Measurements from ENCODE around the gene ST13. TPM values are rescaled to one million over a fixed set of nuclear protein-coding genes. Genes with fewer than 3 reads are reported as not detected.

ST13 gene
- polyA plus RNA-seq, 1 donor (not counting 4 experiments of a cell fraction or from before 2014, with no cell fraction given) = 185 TPM

GRCh38 chr22:40898850-40899357 is 42.5 kb upstream of the ST13 start:
- H3K79me2 ChIP-seq (ENCODE audit: control insufficient read depth, insufficient read depth, low read length) = no peaks in the 10 kb centered on the region
- dilution Hi-C loops (cut with MboI; ENCODE audit: extremely low pct_ligation_motif_present, low sequenced_read_pairs) = no loop called here
- FAIRE-seq = peak; percentile 82
- H3K27ac ChIP-seq (ENCODE audit: control insufficient read depth, insufficient read depth, low read length) = no peak overlapping the region
- H3K36me3 ChIP-seq (ENCODE audit: control insufficient read depth in 2 of 2, extremely low read depth in 1 of 2, insufficient read depth in 2 of 2, low read length in 2 of 2) = no peaks in the 10 kb centered on the region
- peaks cover 3% of the 10 kb centered on the region for H3K4me1 ChIP-seq (ENCODE audit: control insufficient read depth, extremely low read depth, insufficient read depth, low read length)
- H2AFZ ChIP-seq (ENCODE audit: control insufficient read depth, low read length) = no peak overlapping the region
- DNase-seq (ENCODE audit: low read depth, low spot score) = no peak
- no peaks in the 10 kb centered on the region for H4K20me1 ChIP-seq (ENCODE audit: control insufficient read depth, extremely low read depth, insufficient read depth, low read length)
- H3K4me3 ChIP-seq (ENCODE audit: control insufficient read depth in 2 of 3, extremely low read depth in 1 of 3, insufficient read depth in 2 of 3, low read depth in 1 of 3, low read length in 3 of 3) = no peak overlapping the region
- TF ChIP-seq CTCF (optimal IDR thresholded peaks at IDR 0.05 in 1 of 3, IDR thresholded peaks at IDR 0.05 in 1 of 3, conservative IDR thresholded peaks at IDR 0.05 in 1 of 3; ENCODE audit: extremely low read depth in 1 of 3, insufficient read depth in 2 of 3, low read length in 3 of 3) (peak in 2 of 3 experiments; percentile 42 to 67), EZH2 (IDR thresholded peaks at IDR 0.05; ENCODE audit: low read length) (no peak)
- no peaks in the 10 kb centered on the region for H3K27me3 ChIP-seq (ENCODE audit: control insufficient read depth, extremely low read depth, insufficient read depth, low read length)
- H3K9me1 ChIP-seq (ENCODE audit: control insufficient read depth, extremely low read depth, insufficient read depth, low read length) = no peaks in the 10 kb centered on the region
- H3K9ac ChIP-seq (ENCODE audit: control insufficient read depth, extremely low read depth, insufficient read depth, low read length) = no peak overlapping the region
- H3K4me2 ChIP-seq (ENCODE audit: control insufficient read depth, extremely low read depth, insufficient read depth, low read depth, low read length) = peak overlapping the region; percentile 38
- H3K9me3 ChIP-seq (ENCODE audit: control insufficient read depth, low read depth, low read length) = no peaks in the 10 kb centered on the region

DNA sequence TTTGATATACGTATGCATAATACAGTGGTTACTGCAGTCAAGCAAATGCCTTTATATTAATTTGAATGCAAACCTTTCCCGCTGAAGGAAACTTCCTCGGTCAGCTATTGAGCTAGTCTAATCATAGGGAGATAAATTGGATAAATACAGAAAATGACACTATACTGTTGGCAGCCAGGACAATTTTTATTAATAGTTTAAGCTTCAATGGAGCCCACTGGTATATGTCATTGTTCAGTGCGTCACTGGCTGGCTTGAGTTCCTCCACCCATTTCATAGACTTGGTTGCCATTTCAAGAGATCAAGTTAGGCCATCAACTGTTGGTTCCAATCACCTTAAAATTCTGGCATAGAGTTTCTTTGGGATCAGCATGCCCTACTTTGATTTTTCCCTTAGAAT is 38.0 kb upstream of the ST13 start:
- Histone ChIP-seq H3K36me3 (ENCODE audit: control insufficient read depth in 2 of 2, extremely low read depth in 1 of 2, insufficient read depth in 2 of 2, low read length in 2 of 2) (peaks cover 0 to 3% of the 10 kb centered on the region in 2 experiments), H3K27me3 (ENCODE audit: control insufficient read depth, extremely low read depth, insufficient read depth, low read length) (no peaks in the 10 kb centered on the region), H3K4me3 (ENCODE audit: control insufficient read depth in 2 of 3, extremely low read depth in 1 of 3, insufficient read depth in 2 of 3, low read depth in 1 of 3, low read length in 3 of 3) (no peak overlapping the region), H3K9ac (ENCODE audit: control insufficient read depth, extremely low read depth, insufficient read depth, low read length) (no peak overlapping the region), H3K9me3 (ENCODE audit: control insufficient read depth, low read depth, low read length) (no peaks in the 10 kb centered on the region), H3K4me1 (ENCODE audit: control insufficient read depth, extremely low read depth, insufficient read depth, low read length) (peaks cover 3% of the 10 kb centered on the region), H3K27ac (ENCODE audit: control insufficient read depth, insufficient read depth, low read length) (no peak overlapping the region), H3K4me2 (ENCODE audit: control insufficient read depth, extremely low read depth, insufficient read depth, low read depth, low read length) (no peak overlapping the region), H3K79me2 (ENCODE audit: control insufficient read depth, insufficient read depth, low read length) (no peaks in the 10 kb centered on the region), H3K9me1 (ENCODE audit: control insufficient read depth, extremely low read depth, insufficient read depth, low read length) (no peaks in the 10 kb centered on the region), H2AFZ (ENCODE audit: control insufficient read depth, low read length) (no peak overlapping the region), H4K20me1 (ENCODE audit: control insufficient read depth, extremely low read depth, insufficient read depth, low read length) (no peaks in the 10 kb centered on the region)
- TF ChIP-seq EZH2 (IDR thresholded peaks at IDR 0.05; ENCODE audit: low read length) (no peak), CTCF (optimal IDR thresholded peaks at IDR 0.05 in 1 of 3, IDR thresholded peaks at IDR 0.05 in 1 of 3, conservative IDR thresholded peaks at IDR 0.05 in 1 of 3; ENCODE audit: extremely low read depth in 1 of 3, insufficient read depth in 2 of 3, low read length in 3 of 3) (no peak)
- dilution Hi-C loops (cut with MboI; ENCODE audit: extremely low pct_ligation_motif_present, low sequenced_read_pairs) = no loop called here
- DNase-seq (ENCODE audit: low read depth, low spot score) (no peak), FAIRE-seq (no peak)
